ENCODE data around the gene TOR1B.

TOR1B gene

GRCh38 chr9:129849901-129850300, 46.9 kb downstream of the TOR1B start:
- no peak for TF ChIP-seq CTCF (IDR thresholded peaks at IDR 0.05; ENCODE audit: control extremely low read depth, extremely low read depth, low read depth, missing control alignments)
- no peak for DNase-seq (ENCODE audit: extremely low spot score)
- CTCF ChIA-PET, result interaction anchor here (1.4 kb wide), 1 partner anchor 9 kb away, joined by 3 read pairs; no protein-coding TSS in a partner anchor
- POLR2A ChIA-PET, result no interaction called here

GRCh38 chr9:129850821-129851550, 48.0 kb downstream of the TOR1B start:
- ChIA-PET POLR2A (no interaction called here), CTCF (interaction anchor here (1.0 kb wide), 1 partner anchor 217 kb away, joined by 4 read pairs; no protein-coding TSS in a partner anchor)
- no peak for DNase-seq (ENCODE audit: extremely low spot score)
- no peak for TF ChIP-seq CTCF (IDR thresholded peaks at IDR 0.05; ENCODE audit: control extremely low read depth, extremely low read depth, low read depth, missing control alignments)

- no peak for DNase-seq (ENCODE audit: extremely low spot score)
- POLR2A ChIA-PET, result no interaction called here
- TF ChIP-seq CTCF (IDR thresholded peaks at IDR 0.05; ENCODE audit: control extremely low read depth, extremely low read depth, low read depth, missing control alignments), result no peak
- CTCF ChIA-PET, result interaction anchor here (1.0 kb wide), 1 partner anchor 216 kb away, joined by 4 read pairs; no protein-coding TSS in a partner anchor
These were observed 48.8 kb downstream of the TOR1B start for GRCh38 chr9:129851821-129852220.

- ChIA-PET CTCF (no interaction called here), POLR2A (no interaction called here)
- no peak for DNase-seq (ENCODE audit: extremely low spot score)
- no peak for TF ChIP-seq CTCF (IDR thresholded peaks at IDR 0.05; ENCODE audit: control extremely low read depth, extremely low read depth, low read depth, missing control alignments)
These were observed 49.6 kb downstream of the TOR1B start for GRCh38 chr9:129852579-129852978.

- CTCF ChIA-PET, result no interaction called here
- TF ChIP-seq CTCF (IDR thresholded peaks at IDR 0.05; ENCODE audit: control extremely low read depth, extremely low read depth, low read depth, missing control alignments), result no peak
- POLR2A ChIA-PET, result no interaction called here
- DNase-seq (ENCODE audit: extremely low spot score), result no peak
These were observed 50.6 kb downstream of the TOR1B start for GRCh38 chr9:129853614-129854013.

GRCh38 chr9:129854588-129855110, 51.7 kb downstream of the TOR1B start:
- no peak for DNase-seq (ENCODE audit: extremely low spot score)
- ChIA-PET POLR2A (interaction anchor here (0.5 kb wide), 1 partner anchor 46 kb away, joined by 3 read pairs; no protein-coding TSS in a partner anchor), CTCF (interaction anchor here (1.6 kb wide), 1 partner anchor 10 kb away, joined by 3 read pairs; no protein-coding TSS in a partner anchor)
- TF ChIP-seq CTCF (IDR thresholded peaks at IDR 0.05; ENCODE audit: control extremely low read depth, extremely low read depth, low read depth, missing control alignments), result no peak

Data from GM10248 (cell line).